Tibial nerve (tissue), 4 donors: Measurements from ENCODE around the gene OR1M1.

Experiments used
- CTCF ChIP-seq, 5 experiments: fragments of 200-600 bp in 3 of 5; fragments of 450-650 bp in 2 of 5; sonication (generic) in 3 of 5; IDR thresholded peaks; one replicate each; pipeline ENCODE4 v1.5.1; 2016 to 2019; ENCODE audit warnings: antibody characterized with exemption in 5 of 5, mild to moderate bottlenecking in 3 of 5, moderate library complexity in 2 of 5
- EP300 ChIP-seq, 2 donors: sonication (generic); formaldehyde crosslinking; IDR thresholded peaks; one replicate each; pipeline ENCODE4 v1.6.1; 2017; ENCODE audit warnings: antibody characterized with exemption in 2 of 2, mild to moderate bottlenecking in 1 of 2
- POLR2A ChIP-seq, 2 donors: fragments of 450-650 bp; IDR thresholded peaks; one replicate each; pipeline ENCODE4 v1.6.1; 2017; ENCODE audit warnings: antibody characterized with exemption in 2 of 2, mild to moderate bottlenecking in 2 of 2, moderate library complexity in 2 of 2

GRCh38 chr19:9132422-9132821 is 45.6 kb downstream of the OR1M1 start:
- no peak for TF ChIP-seq CTCF (IDR thresholded peaks at IDR 0.05)
- no peak for TF ChIP-seq POLR2A (IDR thresholded peaks at IDR 0.05)
- no peak for TF ChIP-seq EP300 (IDR thresholded peaks at IDR 0.05)
